ENCODE results near the gene RNU5D-1.

Gene RNU5D-1

GRCh38 chr1:44724955-44725698 lies 5.8 kb downstream of the RNU5D-1 start:
- DNase-seq (ENCODE audit: low read depth), result no peak

- no peak for DNase-seq (ENCODE audit: low read depth)
Measured at GRCh38 chr1:44724296-44724954, 6.5 kb downstream of the RNU5D-1 start.

GRCh38 chr1:44723496-44724295 lies 7.3 kb downstream of the RNU5D-1 start:
- DNase-seq (ENCODE audit: low read depth), result no peak

GRCh38 chr1:44723064-44723463 lies 7.9 kb downstream of the RNU5D-1 start:
- DNase-seq (ENCODE audit: low read depth), result no peak

GRCh38 chr1:44721485-44722361 lies 9.2 kb downstream of the RNU5D-1 start:
- peak; percentile 83 for DNase-seq (ENCODE audit: low read depth)

GRCh38 chr1:44720281-44720680 lies 10.7 kb downstream of the RNU5D-1 start:
- no peak for DNase-seq (ENCODE audit: low read depth)

GRCh38 chr1:44719318-44719717 lies 11.7 kb downstream of the RNU5D-1 start:
- no peak for DNase-seq (ENCODE audit: low read depth)

- no peak for DNase-seq (ENCODE audit: low read depth)
Measured at GRCh38 chr1:44718091-44718490, 12.9 kb downstream of the RNU5D-1 start.

GRCh38 chr1:44717653-44718052 lies 13.3 kb downstream of the RNU5D-1 start:
- no peak for DNase-seq (ENCODE audit: low read depth)

GRCh38 chr1:44717156-44717555 lies 13.8 kb downstream of the RNU5D-1 start:
- DNase-seq (ENCODE audit: low read depth), result no peak

- DNase-seq (ENCODE audit: low read depth), result peak; percentile 50
Measured at GRCh38 chr1:44714944-44715571, 15.9 kb downstream of the RNU5D-1 start.

GRCh38 chr1:44714532-44714931 lies 16.4 kb downstream of the RNU5D-1 start:
- no peak for DNase-seq (ENCODE audit: low read depth)

- DNase-seq (ENCODE audit: low read depth), result no peak
Measured at GRCh38 chr1:44713321-44713781, 17.6 kb downstream of the RNU5D-1 start.

- DNase-seq (ENCODE audit: low read depth), result no peak
Measured at GRCh38 chr1:44707959-44708831, 22.8 kb downstream of the RNU5D-1 start.

GRCh38 chr1:44707112-44707881 lies 23.7 kb downstream of the RNU5D-1 start:
- DNase-seq (ENCODE audit: low read depth), result peak; percentile 94

- no peak for DNase-seq (ENCODE audit: low read depth)
Measured at GRCh38 chr1:44705938-44706337, 25.0 kb downstream of the RNU5D-1 start.

GRCh38 chr1:44705470-44705869 lies 25.5 kb downstream of the RNU5D-1 start:
- no peak for DNase-seq (ENCODE audit: low read depth)

GRCh38 chr1:44701141-44701573 lies 29.8 kb downstream of the RNU5D-1 start:
- no peak for DNase-seq (ENCODE audit: low read depth)

GRCh38 chr1:44700573-44700972 lies 30.4 kb downstream of the RNU5D-1 start:
- DNase-seq (ENCODE audit: low read depth), result no peak

Data from HS-5 (cell line).